WTC11 (cell line): Measurements from ENCODE around the gene PTPRT. TPM values are rescaled to one million over a fixed set of nuclear protein-coding genes. Genes with fewer than 3 reads are reported as not detected.

Source experiments
- ATAC-seq: fragments of 200-7000 bp; cut with Tn5 transposase; 2 replicates; pipeline ENCODE4 v1.10.0; 2021; ENCODE audit warnings: mild to moderate bottlenecking, moderate library complexity
- CTCF ChIA-PET: fragments of 300-600 bp; sonication (Branson Sonifier 250); formaldehyde crosslinking; loops from one replicate; lab custom pipeline; 2021; ENCODE audit warnings: antibody characterized with exemption; lab: Charles Lee
- POLR2A ChIA-PET: fragments of 350-600 bp; sonication (Branson Sonifier 250); formaldehyde crosslinking; loops from one replicate; lab custom pipeline; 2021; ENCODE audit warnings: antibody characterized with exemption; lab: Charles Lee
- DNase-seq: peaks from one replicate; pipeline ENCODE4 v3.0.0; 2021; ENCODE audit warnings: low spot score
- H3K27ac Mint-ChIP-seq: 2 replicates; pipeline ENCODE4 v1.8.0; 2021; ENCODE audit warnings: mixed read lengths
- H3K27me3 Mint-ChIP-seq: 2 replicates; pipeline ENCODE4 v1.8.0; 2021; ENCODE audit warnings: low read depth, mild to moderate bottlenecking, moderate library complexity, mixed read lengths
- H3K36me3 Mint-ChIP-seq: 2 replicates; pipeline ENCODE4 v1.8.0; 2021; ENCODE audit warnings: mixed read lengths
- H3K4me1 Mint-ChIP-seq: 2 replicates; pipeline ENCODE4 v1.8.0; 2022; ENCODE audit warnings: mixed read lengths
- H3K4me3 Mint-ChIP-seq: 2 replicates; pipeline ENCODE4 v1.8.0; 2021; ENCODE audit warnings: mild to moderate bottlenecking, moderate library complexity, mixed read lengths
- H3K9me3 Mint-ChIP-seq: 2 replicates; pipeline ENCODE4 v1.8.0; 2021; ENCODE audit warnings: mixed read lengths
- AFF4 ChIP-seq: sonication (generic); formaldehyde crosslinking; IDR thresholded peaks from 2 replicates; pipeline ENCODE4 v1.8.1; 2023; ENCODE audit warnings: mild to moderate bottlenecking, missing genetic modification reagents, borderline replicate concordance
- ATF1 ChIP-seq: sonication (generic); formaldehyde crosslinking; IDR thresholded peaks from 2 replicates; pipeline ENCODE4 v1.8.1; 2023; ENCODE audit warnings: mild to moderate bottlenecking, moderate library complexity, missing genetic modification reagents
- CTCF ChIP-seq: fragments of 200-600 bp; IDR thresholded peaks from 2 replicates; pipeline ENCODE4 v1.8.0; 2022; ENCODE audit warnings: antibody characterized with exemption
- E2F5 ChIP-seq: sonication (generic); formaldehyde crosslinking; IDR thresholded peaks from 2 replicates; pipeline ENCODE4 v1.8.1; 2022; ENCODE audit warnings: mild to moderate bottlenecking, moderate library complexity, missing genetic modification reagents
- ERG ChIP-seq: fragments of 250-450 bp; sonication (Bioruptor Pico); IDR thresholded peaks from 2 replicates; pipeline ENCODE4 v1.8.0; 2021; ENCODE audit warnings: mild to moderate bottlenecking
- FOXK1 ChIP-seq: sonication (generic); formaldehyde crosslinking; IDR thresholded peaks from 2 replicates; pipeline ENCODE4 v1.8.0; 2022; ENCODE audit warnings: mild to moderate bottlenecking, moderate library complexity, missing genetic modification reagents
- IRF1 ChIP-seq: sonication (generic); formaldehyde crosslinking; IDR thresholded peaks from 2 replicates; pipeline ENCODE4 v1.8.0; 2023; ENCODE audit warnings: missing genetic modification reagents
- NFATC4 ChIP-seq: fragments of 250-450 bp; sonication (Bioruptor Pico); IDR thresholded peaks from 2 replicates; pipeline ENCODE4 v1.9.0; 2021; ENCODE audit warnings: mild to moderate bottlenecking
- NFYB ChIP-seq: sonication (generic); formaldehyde crosslinking; conservative IDR thresholded peaks from 2 replicates; pipeline ENCODE4 v1.8.0; 2022; ENCODE audit warnings: low read depth, missing genetic modification reagents
- TCF7 ChIP-seq: sonication (generic); formaldehyde crosslinking; IDR thresholded peaks from 2 replicates; pipeline ENCODE4 v1.8.0; 2022; ENCODE audit warnings: mild to moderate bottlenecking, low read depth, missing genetic modification reagents, moderate library complexity
- ZBTB43 ChIP-seq: sonication (generic); formaldehyde crosslinking; IDR thresholded peaks from 2 replicates; pipeline ENCODE4 v1.8.1; 2023; ENCODE audit warnings: mild to moderate bottlenecking, missing genetic modification reagents
- ZNF121 ChIP-seq: sonication (generic); formaldehyde crosslinking; IDR thresholded peaks from 2 replicates; pipeline ENCODE4 v1.8.0; 2023; ENCODE audit warnings: missing genetic modification reagents
- ZNF671 ChIP-seq: fragments of 250-450 bp; sonication (Bioruptor Pico); IDR thresholded peaks from 2 replicates; pipeline ENCODE4 v1.8.0; 2021; ENCODE audit warnings: mild to moderate bottlenecking
- total RNA-seq: library from RNA; stranded (reverse); gene quantifications from 3 replicates; pipeline ENCODE4 v1.2.3, GENCODE V29; 2021

PTPRT gene
- total RNA-seq, 1 experiment from 2014 or later: 1.1 TPM

- ATAC-seq (no peak), DNase-seq (no peak)
- TF ChIP-seq AFF4 (CRISPR knock-in tag): no peak
- no peak for TF ChIP-seq CTCF
- no peak for TF ChIP-seq ZNF121 (CRISPR knock-in tag)
- TF ChIP-seq ATF1: no peak
- TF ChIP-seq E2F5 (CRISPR knock-in tag): no peak
- TF ChIP-seq NFYB (CRISPR knock-in tag): no peak
- TF ChIP-seq ZBTB43: no peak
- 0 out of 2 replicates have a peak, but pooled peaks cover 8% of the 10 kb centered on the region for H3K4me1 Mint-ChIP-seq
- ChIA-PET CTCF (no interaction called here), POLR2A (no interaction called here)
- H3K9me3 Mint-ChIP-seq: no peaks in the 10 kb centered on the region
- H3K27ac Mint-ChIP-seq: no peak overlapping the region
- H3K27me3 Mint-ChIP-seq: no peaks in the 10 kb centered on the region
- H3K36me3 Mint-ChIP-seq: no peaks in the 10 kb centered on the region
- H3K4me3 Mint-ChIP-seq: no peak overlapping the region
Observed at GRCh38 chr20:42360621-42361020, 829.1 kb downstream of the PTPRT start.

- CTCF ChIA-PET: no interaction called here
- TF ChIP-seq TCF7 (CRISPR knock-in tag) (no peak), IRF1 (CRISPR knock-in tag) (no peak), ERG (CRISPR knock-in tag) (no peak), FOXK1 (CRISPR knock-in tag) (no peak), ZNF121 (CRISPR knock-in tag) (no peak), ZNF671 (CRISPR knock-in tag) (no peak), NFATC4 (CRISPR knock-in tag) (no peak), NFYB (CRISPR knock-in tag) (no peak)
- TF ChIP-seq, all 79 proteins: peak for 0
- POLR2A ChIA-PET: no interaction called here
- H3K4me1 Mint-ChIP-seq: 0 out of 2 replicates have a peak, but pooled peaks cover 8% of the 10 kb centered on the region
- H3K9me3 Mint-ChIP-seq: no peaks in the 10 kb centered on the region
- H3K36me3 Mint-ChIP-seq: no peaks in the 10 kb centered on the region
- ATAC-seq (no peak), DNase-seq (no peak)
- no peak overlapping the region for H3K4me3 Mint-ChIP-seq
- no peaks in the 10 kb centered on the region for H3K27me3 Mint-ChIP-seq
- no peak overlapping the region for H3K27ac Mint-ChIP-seq
Observed at GRCh38 chr20:42359617-42360016, 830.1 kb downstream of the PTPRT start.
